HEK293 (cell line): Measurements from ENCODE around the gene KITLG.

Experiments used
- CTCF ChIP-seq: fragments of 450-650 bp; formaldehyde crosslinking; IDR thresholded peaks from 2 replicates; pipeline ENCODE4 v1.5.1; 2016; ENCODE audit warnings: missing biosample characterization, missing genetic modification characterization
- FEZF1 ChIP-seq: fragments of 450-650 bp; formaldehyde crosslinking; IDR thresholded peaks from 2 replicates; pipeline ENCODE4 v1.5.1; 2016; ENCODE audit warnings: missing biosample characterization, missing genetic modification characterization
- HOXA7 ChIP-seq: sonication (generic); formaldehyde crosslinking; IDR thresholded peaks from 2 replicates; pipeline ENCODE4 v1.8.1; 2022; ENCODE audit warnings: missing genetic modification reagents, borderline replicate concordance
- KLF8 ChIP-seq: fragments of 450-650 bp; formaldehyde crosslinking; IDR thresholded peaks from 2 replicates; pipeline ENCODE4 v1.5.1; 2016; ENCODE audit warnings: missing biosample characterization, missing genetic modification characterization
- KLF9 ChIP-seq: fragments of 450-650 bp; formaldehyde crosslinking; IDR thresholded peaks from 2 replicates; pipeline ENCODE4 v1.5.1; 2016; ENCODE audit warnings: missing biosample characterization, missing genetic modification characterization, low read depth
- REST ChIP-seq: fragments of 450-650 bp; formaldehyde crosslinking; IDR thresholded peaks from 2 replicates; pipeline ENCODE4 v1.5.1; 2016; ENCODE audit warnings: missing biosample characterization, missing genetic modification characterization
- YY1 ChIP-seq: fragments of 450-650 bp; formaldehyde crosslinking; IDR thresholded peaks from 2 replicates; pipeline ENCODE4 v1.5.1; 2018; ENCODE audit warnings: missing biosample characterization, missing genetic modification characterization
- ZBTB8A ChIP-seq: fragments of 450-650 bp; formaldehyde crosslinking; IDR thresholded peaks from 2 replicates; pipeline ENCODE4 v1.5.1; 2016; ENCODE audit warnings: missing biosample characterization, missing genetic modification characterization
- ZNF174 ChIP-seq: fragments of 450-650 bp; formaldehyde crosslinking; IDR thresholded peaks from 2 replicates; pipeline ENCODE4 v1.5.0; 2017; ENCODE audit warnings: missing biosample characterization, mild to moderate bottlenecking, missing genetic modification characterization
- ZNF274 ChIP-seq, 2 experiments: fragments of 200-500 bp in 1 of 2; fragments of 450-650 bp in 1 of 2; sonication (Bioruptor generic) in 1 of 2; formaldehyde crosslinking in 1 of 2; IDR thresholded peaks; 2 replicates each; pipeline versions ENCODE4 v1.5.1 to v1.6.1; 2014 to 2016; ENCODE audit warnings: borderline replicate concordance in 1 of 2, inconsistent platforms in 1 of 2, low read length in 1 of 2, missing biosample characterization in 1 of 2, missing genetic modification characterization in 1 of 2
- ZNF549 ChIP-seq: fragments of 450-650 bp; IDR thresholded peaks from 2 replicates; pipeline ENCODE4 v1.5.1; 2018; ENCODE audit warnings: missing biosample characterization, missing genetic modification characterization, mild to moderate bottlenecking, inconsistent platforms, moderate library complexity
- ZNF623 ChIP-seq: fragments of 450-650 bp; formaldehyde crosslinking; IDR thresholded peaks from 2 replicates; pipeline ENCODE4 v1.5.1; 2016; ENCODE audit warnings: missing biosample characterization, missing genetic modification characterization
- ZNF629 ChIP-seq: fragments of 450-650 bp; formaldehyde crosslinking; IDR thresholded peaks from 2 replicates; pipeline ENCODE4 v1.5.1; 2017; ENCODE audit warnings: missing biosample characterization, missing genetic modification characterization
- TF ChIP-seq, protein P1 (sequence below): fragments of 450-650 bp; formaldehyde crosslinking; IDR thresholded peaks from 2 replicates; pipeline ENCODE4 v1.5.1; 2016; ENCODE audit warnings: missing biosample characterization, missing genetic modification characterization

DNA sequence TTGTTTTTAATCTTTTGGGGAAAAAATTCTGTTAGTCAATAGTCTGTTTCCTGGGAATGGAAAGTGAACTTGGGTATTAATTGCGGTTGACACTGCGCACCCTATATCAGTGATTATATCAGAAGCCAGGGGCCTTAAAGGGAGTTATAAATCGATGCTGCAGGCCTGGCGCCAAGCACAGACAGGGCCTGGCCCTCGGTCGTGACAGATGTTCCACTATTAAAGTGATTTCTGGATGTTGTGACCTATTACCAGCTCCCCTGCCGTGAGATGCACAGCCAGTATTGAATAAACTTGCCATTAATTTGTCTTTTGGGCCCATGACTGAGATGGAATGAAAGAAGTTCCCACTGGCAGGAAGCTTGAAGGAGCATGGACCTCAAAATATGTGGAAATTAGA lies 45.1 kb upstream of the KITLG start:
- no peak for TF ChIP-seq YY1
- TF ChIP-seq ZNF629 (tag by site-specific recombination): no peak
- no peak for TF ChIP-seq ZNF549 (tag by site-specific recombination)
- no peak for TF ChIP-seq KLF9 (tag by site-specific recombination)
- TF ChIP-seq CTCF (tag by site-specific recombination): no peak
- TF ChIP-seq HOXA7 (CRISPR knock-in tag): no peak
- no peak for TF ChIP-seq FEZF1 (tag by site-specific recombination)
- no peak for TF ChIP-seq ZNF174 (tag by site-specific recombination)
- no peak for TF ChIP-seq KLF8
- TF ChIP-seq REST (tag by site-specific recombination): no peak
- TF ChIP-seq ZBTB8A (tag by site-specific recombination): no peak
- TF ChIP-seq, protein P1, sequence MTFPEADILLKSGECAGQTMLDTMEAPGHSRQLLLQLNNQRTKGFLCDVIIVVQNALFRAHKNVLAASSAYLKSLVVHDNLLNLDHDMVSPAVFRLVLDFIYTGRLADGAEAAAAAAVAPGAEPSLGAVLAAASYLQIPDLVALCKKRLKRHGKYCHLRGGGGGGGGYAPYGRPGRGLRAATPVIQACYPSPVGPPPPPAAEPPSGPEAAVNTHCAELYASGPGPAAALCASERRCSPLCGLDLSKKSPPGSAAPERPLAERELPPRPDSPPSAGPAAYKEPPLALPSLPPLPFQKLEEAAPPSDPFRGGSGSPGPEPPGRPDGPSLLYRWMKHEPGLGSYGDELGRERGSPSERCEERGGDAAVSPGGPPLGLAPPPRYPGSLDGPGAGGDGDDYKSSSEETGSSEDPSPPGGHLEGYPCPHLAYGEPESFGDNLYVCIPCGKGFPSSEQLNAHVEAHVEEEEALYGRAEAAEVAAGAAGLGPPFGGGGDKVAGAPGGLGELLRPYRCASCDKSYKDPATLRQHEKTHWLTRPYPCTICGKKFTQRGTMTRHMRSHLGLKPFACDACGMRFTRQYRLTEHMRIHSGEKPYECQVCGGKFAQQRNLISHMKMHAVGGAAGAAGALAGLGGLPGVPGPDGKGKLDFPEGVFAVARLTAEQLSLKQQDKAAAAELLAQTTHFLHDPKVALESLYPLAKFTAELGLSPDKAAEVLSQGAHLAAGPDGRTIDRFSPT (tag by site-specific recombination): no peak
- TF ChIP-seq ZNF623 (tag by site-specific recombination): no peak
- TF ChIP-seq ZNF274 (IDR thresholded peaks at IDR 0.05; ENCODE audit: low read length): no peak
- TF ChIP-seq ZNF274 (tag by site-specific recombination; IDR thresholded peaks at IDR 0.05; ENCODE audit: borderline replicate concordance): no peak
